Memory B cell (primary cell): ENCODE measurements around the gene NCOA1.
"Not testable (repeated sequence)": the region's sequence is repeated elsewhere in the genome, so short reads cannot be mapped to it uniquely, and the experiment has no call there.

ENCODE experiments used
- ATAC-seq: fragments of 150-1000 bp; cut with Tn5 transposase; 2 replicates; pipeline ENCODE4 v1.10.0; 2021; ENCODE audit warnings: low read depth, mild to moderate bottlenecking, moderate library complexity
- DNase-seq, 2 donors: peaks; one replicate each; pipeline ENCODE4 v3.0.0; 2022; ENCODE audit warnings: low spot score in 2 of 2
- H3K27ac Mint-ChIP-seq: one replicate; pipeline ENCODE4 v1.8.0; 2022; ENCODE audit warnings: mild to moderate bottlenecking, moderate library complexity, mixed read lengths
- H3K27me3 Mint-ChIP-seq: one replicate; pipeline ENCODE4 v1.8.0; 2022; ENCODE audit warnings: mixed read lengths
- H3K36me3 Mint-ChIP-seq: one replicate; pipeline ENCODE4 v1.8.0; 2022; ENCODE audit warnings: mild to moderate bottlenecking, mixed read lengths
- H3K4me1 Mint-ChIP-seq: one replicate; pipeline ENCODE4 v1.8.0; 2022; ENCODE audit warnings: mixed read lengths
- H3K4me3 Mint-ChIP-seq: one replicate; pipeline ENCODE4 v1.8.0; 2022; ENCODE audit warnings: mild to moderate bottlenecking, moderate library complexity, mixed read lengths
- H3K9me3 Mint-ChIP-seq: one replicate; pipeline ENCODE4 v1.8.0; 2022; ENCODE audit warnings: mixed read lengths

Gene NCOA1

GRCh38 chr2:24466871-24467870 is 23.9 kb upstream of the NCOA1 start:
- DNase-seq (no peak), ATAC-seq (no peak)
- no peak overlapping the region for H3K27ac Mint-ChIP-seq
- no peak overlapping the region for H3K4me3 Mint-ChIP-seq
- H3K9me3 Mint-ChIP-seq: no peaks in the 10 kb centered on the region
- H3K36me3 Mint-ChIP-seq: no peaks in the 10 kb centered on the region
- peaks cover 2% of the 10 kb centered on the region for H3K4me1 Mint-ChIP-seq
- H3K27me3 Mint-ChIP-seq: peaks cover 5% of the 10 kb centered on the region

GRCh38 chr2:24468453-24468852 is 22.6 kb upstream of the NCOA1 start:
- H3K27ac Mint-ChIP-seq, DNase-seq, H3K4me3 Mint-ChIP-seq, H3K36me3 Mint-ChIP-seq, ATAC-seq, H3K27me3 Mint-ChIP-seq, H3K9me3 Mint-ChIP-seq, H3K4me1 Mint-ChIP-seq: not testable (repeated sequence)

GRCh38 chr2:24469148-24469650 is 21.9 kb upstream of the NCOA1 start:
- Mint-ChIP-seq H3K27me3 (peaks cover 5% of the 10 kb centered on the region), H3K27ac (no peak overlapping the region), H3K36me3 (no peaks in the 10 kb centered on the region), H3K4me3 (no peak overlapping the region), H3K9me3 (no peaks in the 10 kb centered on the region), H3K4me1 (peaks cover 2% of the 10 kb centered on the region)
- no peak for ATAC-seq
- DNase-seq: no peak

GRCh38 chr2:24471662-24472061 is 19.4 kb upstream of the NCOA1 start:
- H3K4me1 Mint-ChIP-seq: peaks cover 2% of the 10 kb centered on the region
- no peak overlapping the region for H3K4me3 Mint-ChIP-seq
- DNase-seq: no peak
- H3K9me3 Mint-ChIP-seq: no peaks in the 10 kb centered on the region
- peaks cover 5% of the 10 kb centered on the region for H3K27me3 Mint-ChIP-seq
- H3K36me3 Mint-ChIP-seq: no peaks in the 10 kb centered on the region
- H3K27ac Mint-ChIP-seq: no peak overlapping the region
- ATAC-seq: peak; percentile 42

GRCh38 chr2:24472416-24472815 is 18.6 kb upstream of the NCOA1 start:
- Mint-ChIP-seq H3K9me3 (no peaks in the 10 kb centered on the region), H3K36me3 (no peaks in the 10 kb centered on the region), H3K4me1 (peaks cover 6% of the 10 kb centered on the region), H3K27ac (no peak overlapping the region), H3K4me3 (no peak overlapping the region), H3K27me3 (peaks cover 5% of the 10 kb centered on the region)
- DNase-seq (no peak), ATAC-seq (no peak)

GRCh38 chr2:24473626-24474025 is 17.4 kb upstream of the NCOA1 start:
- no peaks in the 10 kb centered on the region for H3K9me3 Mint-ChIP-seq
- DNase-seq (no peak), ATAC-seq (no peak)
- H3K4me3 Mint-ChIP-seq: no peak overlapping the region
- peaks cover 10% of the 10 kb centered on the region for H3K4me1 Mint-ChIP-seq
- peaks cover 3% of the 10 kb centered on the region for H3K27me3 Mint-ChIP-seq
- no peaks in the 10 kb centered on the region for H3K36me3 Mint-ChIP-seq
- no peak overlapping the region for H3K27ac Mint-ChIP-seq

GRCh38 chr2:24474053-24474452 is 17.0 kb upstream of the NCOA1 start:
- peaks cover 1% of the 10 kb centered on the region for H3K27me3 Mint-ChIP-seq
- H3K4me1 Mint-ChIP-seq: peaks cover 10% of the 10 kb centered on the region
- no peaks in the 10 kb centered on the region for H3K9me3 Mint-ChIP-seq
- no peaks in the 10 kb centered on the region for H3K36me3 Mint-ChIP-seq
- no peak overlapping the region for H3K27ac Mint-ChIP-seq
- DNase-seq (no peak), ATAC-seq (no peak)
- H3K4me3 Mint-ChIP-seq: no peak overlapping the region

GRCh38 chr2:24477229-24477628 is 13.8 kb upstream of the NCOA1 start:
- DNase-seq: no peak
- no peaks in the 10 kb centered on the region for H3K27me3 Mint-ChIP-seq
- peak overlapping the region; percentile 28 for H3K27ac Mint-ChIP-seq
- ATAC-seq: peak; percentile 32
- H3K4me1 Mint-ChIP-seq: peaks cover 8% of the 10 kb centered on the region
- H3K9me3 Mint-ChIP-seq: peaks cover 1% of the 10 kb centered on the region
- H3K4me3 Mint-ChIP-seq: no peak overlapping the region
- no peaks in the 10 kb centered on the region for H3K36me3 Mint-ChIP-seq

- no peaks in the 10 kb centered on the region for H3K36me3 Mint-ChIP-seq
Observed at GRCh38 chr2:24478243-24478642, 12.8 kb upstream of the NCOA1 start.

GRCh38 chr2:24480245-24480644 is 10.8 kb upstream of the NCOA1 start:
- peaks cover 8% of the 10 kb centered on the region for H3K4me1 Mint-ChIP-seq
- no peak for ATAC-seq
- H3K27ac Mint-ChIP-seq: no peak overlapping the region
- H3K4me3 Mint-ChIP-seq: no peak overlapping the region
- no peaks in the 10 kb centered on the region for H3K36me3 Mint-ChIP-seq
- peaks cover 1% of the 10 kb centered on the region for H3K9me3 Mint-ChIP-seq
- no peaks in the 10 kb centered on the region for H3K27me3 Mint-ChIP-seq
- DNase-seq: no peak

More at GRCh38 chr2:24478243-24478642, 12.8 kb upstream of the NCOA1 start:
- Mint-ChIP-seq H3K9me3 (peaks cover 1% of the 10 kb centered on the region), H3K4me1 (peaks cover 8% of the 10 kb centered on the region), H3K27ac (no peak overlapping the region), H3K27me3 (no peaks in the 10 kb centered on the region), H3K4me3 (no peak overlapping the region)
- ATAC-seq (no peak), DNase-seq (no peak)

- no peak for ATAC-seq
- Mint-ChIP-seq H3K27ac (no peak overlapping the region), H3K4me1 (peaks cover 4% of the 10 kb centered on the region), H3K9me3 (peaks cover 1% of the 10 kb centered on the region), H3K36me3 (no peaks in the 10 kb centered on the region), H3K27me3 (no peaks in the 10 kb centered on the region), H3K4me3 (no peak overlapping the region)
- DNase-seq: no peak
Observed at GRCh38 chr2:24482251-24482971, 8.6 kb upstream of the NCOA1 start.

GRCh38 chr2:24482972-24483300 is 8.1 kb upstream of the NCOA1 start:
- H3K27ac Mint-ChIP-seq: no peak overlapping the region

GRCh38 chr2:24484677-24485076 is 6.4 kb upstream of the NCOA1 start:
- not testable (repeated sequence) for ATAC-seq, H3K4me3 Mint-ChIP-seq, H3K27me3 Mint-ChIP-seq, H3K36me3 Mint-ChIP-seq, H3K9me3 Mint-ChIP-seq, DNase-seq, H3K4me1 Mint-ChIP-seq, H3K27ac Mint-ChIP-seq

More at GRCh38 chr2:24482972-24483300, 8.1 kb upstream of the NCOA1 start:
- no peaks in the 10 kb centered on the region for H3K27me3 Mint-ChIP-seq
- ATAC-seq: no peak
- H3K4me1 Mint-ChIP-seq: peaks cover 3% of the 10 kb centered on the region
- no peak overlapping the region for H3K4me3 Mint-ChIP-seq
- H3K9me3 Mint-ChIP-seq: peaks cover 1% of the 10 kb centered on the region
- H3K36me3 Mint-ChIP-seq: no peaks in the 10 kb centered on the region
- no peak for DNase-seq

- Mint-ChIP-seq H3K4me3 (no peak overlapping the region), H3K4me1 (peaks cover 8% of the 10 kb centered on the region)
- no peak for ATAC-seq
Observed at GRCh38 chr2:24485197-24485596, 5.9 kb upstream of the NCOA1 start.

More at GRCh38 chr2:24485197-24485596, 5.9 kb upstream of the NCOA1 start:
- H3K27me3 Mint-ChIP-seq: no peaks in the 10 kb centered on the region
- H3K9me3 Mint-ChIP-seq: no peaks in the 10 kb centered on the region
- H3K27ac Mint-ChIP-seq: no peak overlapping the region
- H3K36me3 Mint-ChIP-seq: no peaks in the 10 kb centered on the region
- no peak for DNase-seq
